EL (cell line): ENCODE results near the gene ITPRID1.

Experiments used
- DNase-seq: peaks from one replicate; pipeline ENCODE4 v3.0.0-alpha.2; 2016

The ITPRID1 gene

DNA sequence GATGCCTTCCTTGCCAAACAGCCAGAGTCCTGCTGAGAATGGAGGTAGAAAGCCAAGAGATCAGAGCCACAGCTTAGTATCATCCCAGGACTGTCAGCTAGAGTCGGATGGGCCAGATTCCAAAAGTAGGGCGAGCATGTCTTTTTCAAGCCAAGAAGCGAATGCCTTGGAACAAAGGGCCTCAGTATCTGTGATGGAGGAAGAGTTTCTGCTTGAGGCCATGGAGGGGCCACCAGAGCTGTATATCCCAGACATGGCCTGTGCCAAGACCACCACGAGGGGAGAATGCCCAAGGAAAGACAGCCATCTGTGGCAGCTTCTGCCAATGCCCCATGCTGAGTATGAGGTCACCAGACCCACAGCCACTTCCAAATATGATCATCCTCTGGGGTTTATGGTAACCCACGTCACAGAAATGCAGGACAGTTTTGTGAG, 128.8 kb downstream of the ITPRID1 start:
- no peak for DNase-seq

DNA sequence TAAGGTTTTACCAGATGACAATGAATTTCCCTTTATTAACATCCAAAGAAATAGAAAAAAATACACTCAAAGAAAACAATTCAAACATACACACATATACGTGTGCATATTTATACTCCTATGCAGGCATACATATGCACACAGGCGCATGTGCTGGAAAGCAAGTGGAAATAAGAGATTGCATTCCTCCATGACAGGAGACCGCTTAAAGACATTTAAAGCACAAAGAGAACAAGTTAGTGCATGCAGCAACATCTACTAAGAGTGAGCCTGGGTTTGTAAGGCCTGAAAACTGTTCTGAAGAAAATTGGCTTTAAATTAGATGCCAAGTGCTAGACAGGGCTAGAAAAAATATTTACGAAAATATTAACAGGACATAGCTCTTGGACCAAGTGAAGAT, 133.1 kb downstream of the ITPRID1 start:
- no peak for DNase-seq

DNA sequence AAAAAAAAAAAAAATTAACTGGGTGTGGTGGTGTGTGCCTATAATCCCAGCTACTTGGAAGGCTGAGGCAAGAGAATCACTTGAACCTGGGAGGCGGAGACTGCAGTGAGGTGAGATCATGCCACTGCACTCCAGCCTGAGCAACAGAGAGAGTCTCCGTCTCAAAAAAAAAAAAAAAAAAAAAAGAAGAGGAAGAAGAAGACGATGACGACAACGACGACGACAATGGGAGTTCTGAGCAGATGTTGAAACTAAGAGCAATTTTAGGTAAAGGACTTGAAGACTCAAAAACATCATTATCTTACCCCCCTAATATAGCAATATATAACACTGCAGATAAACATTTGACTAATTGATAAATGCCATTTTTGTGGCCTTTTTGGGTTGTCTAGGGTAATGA, 133.6 kb downstream of the ITPRID1 start:
- no peak for DNase-seq

DNA sequence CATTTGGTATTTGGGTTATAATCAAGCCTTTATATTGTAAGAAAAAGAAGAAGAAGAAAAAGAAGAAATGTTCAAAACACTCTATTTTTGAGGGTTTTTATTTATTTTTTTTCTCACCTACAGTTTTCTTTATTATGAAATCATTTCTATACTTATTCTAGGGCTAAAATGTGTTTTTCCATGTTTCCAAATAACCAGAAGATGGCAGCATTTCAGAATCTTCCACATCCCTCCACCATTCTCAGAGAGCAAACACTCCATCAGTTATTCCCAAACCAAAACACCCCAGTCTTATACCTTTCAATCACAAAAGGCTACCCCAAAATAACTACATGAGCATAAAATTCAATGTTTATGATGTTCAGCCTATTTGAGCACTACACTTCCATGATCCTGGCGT, 134.4 kb downstream of the ITPRID1 start:
- no peak for DNase-seq

DNA sequence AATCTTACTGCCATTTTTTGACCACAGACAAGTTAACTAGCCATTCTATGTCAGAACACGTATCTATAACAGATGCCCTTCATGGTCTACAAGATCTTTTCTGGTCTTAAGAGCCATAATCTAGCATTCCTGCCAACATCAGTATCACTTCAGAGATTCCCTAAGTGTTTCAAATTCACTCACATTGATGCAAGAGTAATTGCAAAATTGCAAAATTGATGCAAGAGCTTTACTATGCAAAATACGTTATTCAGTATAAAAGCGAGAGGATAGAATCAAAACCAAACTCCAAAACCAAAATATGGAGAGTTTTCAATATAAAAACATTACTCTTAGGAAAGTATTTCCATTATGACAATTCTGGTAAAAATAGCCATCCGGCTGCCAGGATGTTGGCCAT, 135.0 kb downstream of the ITPRID1 start:
- DNase-seq: no peak

- DNase-seq: no peak
Observed at GRCh38 chr7:31651234-31652062, 137.6 kb downstream of the ITPRID1 start.

DNA sequence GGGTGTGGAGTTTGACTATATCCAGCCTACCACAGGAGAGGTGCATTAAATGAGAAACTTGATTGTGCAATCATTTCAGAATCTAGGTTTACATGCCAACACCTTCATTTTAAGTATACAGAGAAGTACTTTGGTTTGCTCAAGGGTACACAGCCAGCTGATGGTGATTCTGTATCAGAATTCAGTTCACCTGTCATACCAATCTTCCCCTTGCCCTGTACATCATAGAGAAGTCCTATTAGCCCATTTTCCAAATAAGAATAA, 138.1 kb downstream of the ITPRID1 start:
- no peak for DNase-seq

GRCh38 chr7:31663072-31663471, 149.2 kb downstream of the ITPRID1 start:
- no peak for DNase-seq

GRCh38 chr7:31664890-31665289, 151.0 kb downstream of the ITPRID1 start:
- no peak for DNase-seq

DNA sequence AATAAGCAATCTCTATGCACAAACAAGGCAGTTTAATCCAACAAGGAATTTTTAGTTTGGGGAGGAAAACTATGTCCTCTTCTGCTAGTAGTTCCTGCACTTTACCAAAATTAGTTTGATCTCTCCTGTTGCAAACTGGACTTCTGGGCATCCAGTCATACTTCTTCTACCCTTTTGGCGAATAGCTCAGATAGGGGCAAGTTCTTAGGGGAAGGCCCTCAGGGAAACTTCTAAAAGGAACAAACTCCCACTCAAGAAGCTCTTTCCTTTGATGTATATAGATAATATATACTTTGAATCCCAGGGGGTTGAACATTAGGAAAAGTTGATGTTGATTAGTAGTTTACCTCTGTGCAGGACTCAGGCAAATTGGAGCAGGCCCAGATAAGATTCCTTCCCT, 151.7 kb downstream of the ITPRID1 start:
- no peak for DNase-seq

DNA sequence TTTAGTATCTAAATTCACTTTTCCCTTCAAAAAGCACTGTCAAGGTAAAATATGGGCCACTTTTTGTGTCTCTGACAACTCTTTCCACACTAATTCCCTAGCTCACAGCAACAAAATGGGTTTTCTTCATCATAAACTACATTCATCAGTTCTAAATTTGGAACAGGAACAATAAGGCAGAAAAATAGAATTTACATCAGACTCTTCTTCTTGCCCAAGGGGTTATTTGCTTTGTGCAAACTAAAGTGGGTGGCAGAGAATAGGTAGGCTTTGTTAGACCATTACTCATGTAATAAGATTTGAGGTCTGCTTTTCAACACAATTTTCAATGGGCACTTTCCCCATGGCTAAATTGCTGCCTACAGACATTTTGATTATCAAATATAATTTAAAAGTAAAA, 155.6 kb downstream of the ITPRID1 start:
- DNase-seq: no peak

DNA sequence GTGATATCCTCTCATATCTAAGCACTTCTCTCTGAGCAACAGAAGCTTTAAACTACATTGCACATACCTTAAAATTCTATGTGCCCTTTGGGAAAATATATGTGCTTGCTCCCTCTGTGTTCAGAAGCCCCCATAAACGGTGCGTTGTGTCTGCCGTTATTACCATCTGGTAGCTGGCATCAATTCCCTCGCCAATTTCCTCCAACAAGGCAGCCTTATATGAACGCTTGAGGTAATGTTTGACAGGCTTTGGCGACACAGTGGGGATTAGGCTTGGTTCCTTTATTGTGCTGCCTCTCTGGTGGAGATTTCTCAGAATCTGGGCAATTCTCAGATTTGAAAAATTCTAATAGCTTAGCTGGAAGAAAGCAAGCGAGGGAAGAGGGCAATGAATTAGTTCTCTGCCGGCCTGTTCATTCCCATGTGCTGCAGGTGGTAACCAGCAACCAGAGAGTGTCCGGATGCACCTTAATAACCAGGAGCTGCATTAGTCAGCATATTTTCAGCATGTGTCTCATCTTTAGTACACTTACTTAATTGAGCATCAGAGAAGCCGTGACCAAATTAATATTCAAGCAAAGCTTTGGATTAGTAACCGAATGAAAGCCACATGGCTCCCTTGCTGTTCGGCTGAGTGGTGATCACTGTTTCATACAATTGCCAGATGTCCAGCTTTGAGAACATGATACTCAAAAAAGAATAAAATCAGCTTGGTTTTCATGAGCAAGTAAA, 165.8 kb downstream of the ITPRID1 start:
- no peak for DNase-seq

- DNase-seq: no peak
Observed at GRCh38 chr7:31683445-31684225, 169.7 kb downstream of the ITPRID1 start.

GRCh38 chr7:31687024-31687748, 173.3 kb downstream of the ITPRID1 start, which contains the start of gene PPP1R17:
PPP1R17 (plus strand) TSS chr7:31687215; CDS start chr7:31692442, 5,227 bp downstream.
- DNase-seq: no peak

DNA sequence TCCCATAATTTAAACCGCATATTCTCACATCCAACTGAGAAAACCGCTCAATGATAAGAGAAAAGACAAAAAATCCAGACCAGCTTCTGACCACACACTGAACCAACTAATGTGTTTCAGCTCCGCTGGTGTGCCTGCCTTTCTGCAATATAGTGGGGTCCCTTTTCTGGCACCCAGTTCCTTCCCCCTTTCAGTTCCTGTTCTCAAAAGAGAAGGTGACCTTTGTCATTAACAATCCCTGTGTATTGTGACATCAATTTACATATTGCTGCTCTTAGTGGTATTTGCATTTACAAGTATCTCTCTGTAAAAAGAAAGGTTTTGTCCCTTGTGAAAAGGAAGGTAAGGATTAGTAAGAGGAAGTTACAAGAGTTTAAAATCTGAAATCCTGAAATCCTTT, 174.5 kb downstream of the ITPRID1 start:
- no peak for DNase-seq

GRCh38 chr7:31688996-31689395, 175.1 kb downstream of the ITPRID1 start:
- DNase-seq: no peak

- DNase-seq: no peak
Observed at GRCh38 chr7:31690935-31691334, 177.0 kb downstream of the ITPRID1 start.

GRCh38 chr7:31692451-31692850, 178.6 kb downstream of the ITPRID1 start:
- no peak for DNase-seq

GRCh38 chr7:31692871-31693270, 179.0 kb downstream of the ITPRID1 start:
- no peak for DNase-seq

DNA sequence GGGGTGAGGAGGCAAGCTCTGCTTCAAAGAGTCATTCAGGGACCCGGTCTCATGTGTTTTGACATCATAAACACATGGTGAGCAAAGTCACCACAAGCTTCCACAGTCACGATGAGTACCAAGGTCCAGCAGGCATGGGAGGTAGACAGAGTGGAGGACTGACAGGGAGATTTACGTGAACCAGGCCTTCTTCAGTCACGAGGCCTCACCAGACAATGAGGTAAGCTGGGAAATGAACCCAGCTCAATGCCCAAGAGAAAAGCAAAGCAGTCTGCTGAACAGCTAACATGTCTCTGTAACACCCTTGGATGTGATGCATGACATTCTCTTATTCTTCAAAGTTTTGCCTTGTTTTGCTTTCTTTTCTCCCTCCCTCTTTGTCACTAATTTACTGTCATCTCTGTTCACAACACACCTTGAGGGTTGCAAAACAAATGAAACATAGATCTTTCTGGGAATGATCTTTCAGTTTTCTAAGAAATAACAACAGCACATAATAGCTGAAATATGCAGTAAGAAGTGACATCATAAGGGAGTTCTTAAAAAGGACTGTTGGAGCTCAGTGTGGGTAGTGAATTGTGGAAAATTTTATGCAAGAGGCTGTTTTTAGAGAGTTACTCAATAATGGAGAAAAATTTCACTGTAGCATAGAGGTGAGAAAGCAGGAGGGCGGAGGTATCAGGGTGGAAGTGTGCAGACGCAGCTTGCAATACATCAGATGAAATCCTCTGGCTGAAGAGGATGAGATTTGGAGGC, 182.1 kb downstream of the ITPRID1 start:
- no peak for DNase-seq

DNA sequence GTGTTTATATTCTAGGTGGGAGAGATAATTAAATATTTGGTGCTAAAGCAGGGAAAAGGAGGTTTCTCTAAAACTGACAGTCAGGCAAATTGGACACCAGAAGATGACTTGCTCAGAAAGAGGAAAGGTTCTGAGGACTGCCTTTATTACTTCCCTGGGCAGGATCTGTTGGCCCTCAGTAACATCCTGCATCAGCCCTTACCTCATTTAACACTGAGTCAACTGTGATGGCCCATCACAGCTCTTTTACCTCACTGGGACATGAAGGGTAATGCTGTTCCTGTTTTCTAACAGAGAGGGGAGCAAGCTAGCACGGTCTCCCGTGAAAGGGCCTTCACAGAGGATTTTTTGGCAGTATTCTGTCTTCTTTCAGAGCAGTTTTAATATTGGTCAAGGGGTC, 185.2 kb downstream of the ITPRID1 start:
- no peak for DNase-seq

- DNase-seq: no peak
Observed at GRCh38 chr7:31702354-31702753, 188.5 kb downstream of the ITPRID1 start.
